H1 (cell line): ENCODE results near the gene LCE2C. TPM values are rescaled to one million over a fixed set of nuclear protein-coding genes. Genes with fewer than 3 reads are reported as not detected.

Experiments
- CTCF ChIA-PET: fragments of 300-600 bp; sonication (Branson Sonifier 250); formaldehyde crosslinking; loops from one replicate; lab custom pipeline; 2021; ENCODE audit not compliant: partially characterized antibody; lab: Charles Lee
- POLR2A ChIA-PET: fragments of 300-600 bp; sonication (Branson Sonifier 250); formaldehyde crosslinking; loops from one replicate; lab custom pipeline; 2021; ENCODE audit warnings: inconsistent platforms; ENCODE audit not compliant: partially characterized antibody; lab: Charles Lee
- DNase-seq, 2 experiments: peaks; one replicate each; pipeline versions ENCODE4 v3.0.0 to v3.0.0-alpha.2; 2010 to 2022; ENCODE audit warnings: low spot score in 2 of 2, low read depth in 1 of 2, mixed read lengths in 1 of 2
- FAIRE-seq: peaks from 2 replicates; lab custom pipeline; 2011; peaks lifted over from hg19 to GRCh38; lab: Jason Lieb, UNC
- H2AFZ ChIP-seq: 2 replicates; pipeline ENCODE4 v1.8.1; 2012; ENCODE audit warnings: low read length, inconsistent platforms
- H2AK5ac ChIP-seq: 2 replicates; pipeline ENCODE4 v1.6.1; 2013; ENCODE audit warnings: low read depth, low read length
- H2BK120ac ChIP-seq: replicated peaks from 2 replicates; pipeline ENCODE3; 2013; ENCODE audit warnings: low read depth, low read length, inconsistent platforms
- H2BK12ac ChIP-seq: 2 replicates; pipeline ENCODE4 v1.6.1; 2013; ENCODE audit warnings: low read depth, low read length
- H2BK15ac ChIP-seq: 2 replicates; pipeline ENCODE4 v1.6.1; 2013; ENCODE audit warnings: low read length
- H2BK20ac ChIP-seq: 2 replicates; pipeline ENCODE4 v1.6.1; 2013; ENCODE audit warnings: low read length
- H2BK5ac ChIP-seq: 2 replicates; pipeline ENCODE4 v1.6.1; 2013; ENCODE audit warnings: low read depth, low read length
- H3K14ac ChIP-seq: 2 replicates; pipeline ENCODE4 v1.6.1; 2013; ENCODE audit warnings: inconsistent platforms; ENCODE audit not compliant: insufficient read length
- H3K18ac ChIP-seq: 2 replicates; pipeline ENCODE4 v1.6.1; 2013; ENCODE audit warnings: low read length; ENCODE audit errors: extremely low read depth
- H3K23ac ChIP-seq: 2 replicates; pipeline ENCODE4 v1.6.1; 2013; ENCODE audit warnings: inconsistent platforms; ENCODE audit not compliant: insufficient read length
- H3K23me2 ChIP-seq: 2 replicates; pipeline ENCODE4 v1.6.1; 2013; ENCODE audit warnings: low read depth, low read length
- H3K27ac ChIP-seq: 2 replicates; pipeline ENCODE4 v1.6.1; 2011; ENCODE audit warnings: low read depth, low read length, inconsistent platforms
- H3K27me3 ChIP-seq, 4 experiments: replicated peaks in 1 of 4; 1 replicate in 1 of 4; 2 replicates in 3 of 4; pipeline versions ENCODE4 v1.6.1 to v1.8.1; 2011 to 2013; ENCODE audit warnings: low read length in 3 of 4, mild to moderate bottlenecking in 3 of 4, inconsistent platforms in 2 of 4, mixed read lengths in 2 of 4, moderate library complexity in 1 of 4; ENCODE audit not compliant: control insufficient read depth in 3 of 4, insufficient read depth in 3 of 4; ENCODE audit errors: extremely low read depth in 1 of 4
- H3K36me3 ChIP-seq, 4 experiments: 2 replicates each; pipeline versions ENCODE4 v1.6.1 to v1.8.1; 2011 to 2013; ENCODE audit warnings: mild to moderate bottlenecking in 4 of 4, low read length in 3 of 4, moderate library complexity in 2 of 4, control low read depth in 1 of 4, inconsistent platforms in 1 of 4; ENCODE audit not compliant: insufficient read depth in 4 of 4, control insufficient read depth in 2 of 4
- H3K4ac ChIP-seq: replicated peaks from 2 replicates; pipeline ENCODE3; 2013; ENCODE audit warnings: low read length, low read depth, mixed read lengths, inconsistent platforms; ENCODE audit not compliant: insufficient read length
- H3K4me1 ChIP-seq, 4 experiments: replicated peaks in 1 of 4; 1 replicate in 1 of 4; 2 replicates in 3 of 4; pipeline versions ENCODE4 v1.6.1 to v1.8.1; 2011 to 2013; ENCODE audit warnings: low read length in 3 of 4, inconsistent platforms in 2 of 4, mixed read lengths in 1 of 4; ENCODE audit not compliant: insufficient read depth in 4 of 4, control insufficient read depth in 3 of 4
- H3K4me2 ChIP-seq, 2 experiments: 2 replicates each; pipeline versions ENCODE4 v1.6.1 to v1.8.1; 2011 to 2013; ENCODE audit warnings: low read depth in 2 of 2, low read length in 2 of 2, control low read depth in 1 of 2, inconsistent platforms in 1 of 2, mild to moderate bottlenecking in 1 of 2; ENCODE audit not compliant: insufficient read depth in 1 of 2
- H3K4me3 ChIP-seq, 4 experiments: fragments of 200-600, 300-600 bp in 1 of 4; sonication (generic), shearing (Covaris generic), sonication (Bioruptor Twin) in 1 of 4; 2 replicates each; pipeline versions ENCODE4 v1.5.1 to v1.8.1; 2011 to 2016; ENCODE audit warnings: low read length in 4 of 4, low read depth in 3 of 4, control low read depth in 2 of 4, inconsistent platforms in 2 of 4, mild to moderate bottlenecking in 2 of 4, mixed read lengths in 1 of 4, moderate library complexity in 1 of 4; ENCODE audit not compliant: insufficient read depth in 2 of 4; ENCODE audit errors: extremely low read depth in 1 of 4
- H3K56ac ChIP-seq: replicated peaks from 2 replicates; pipeline ENCODE3; 2013; ENCODE audit warnings: low read depth, mild to moderate bottlenecking, mixed read lengths, low read length, inconsistent platforms; ENCODE audit not compliant: insufficient read length
- H3K79me1 ChIP-seq: 2 replicates; pipeline ENCODE4 v1.6.1; 2013; ENCODE audit warnings: low read depth, low read length, control low read depth
- H3K79me2 ChIP-seq, 2 experiments: 2 replicates each; pipeline versions ENCODE4 v1.6.1 to v1.8.1; 2012 to 2013; ENCODE audit warnings: low read length in 2 of 2, mild to moderate bottlenecking in 2 of 2, inconsistent platforms in 1 of 2; ENCODE audit not compliant: insufficient read depth in 2 of 2, control insufficient read depth in 1 of 2
- H3K9ac ChIP-seq, 4 experiments: replicated peaks in 1 of 4; 1 replicate in 1 of 4; 2 replicates in 3 of 4; pipeline versions ENCODE4 v1.6.1 to v1.8.1; 2011 to 2013; ENCODE audit warnings: low read depth in 3 of 4, low read length in 3 of 4, control low read depth in 2 of 4, mild to moderate bottlenecking in 2 of 4, moderate library complexity in 2 of 4, inconsistent platforms in 1 of 4; ENCODE audit errors: extremely low read depth in 1 of 4
- H3K9me3 ChIP-seq, 2 experiments: 2 replicates each; pipeline versions ENCODE4 v1.6.1 to v1.8.1; 2012 to 2013; ENCODE audit warnings: mild to moderate bottlenecking in 2 of 2, moderate library complexity in 2 of 2, control low read depth in 1 of 2, inconsistent platforms in 1 of 2, low read depth in 1 of 2, low read length in 1 of 2, mixed read lengths in 1 of 2; ENCODE audit not compliant: insufficient read depth in 2 of 2
- H4K20me1 ChIP-seq, 2 experiments: replicated peaks in 1 of 2; 2 replicates each; pipeline versions ENCODE3 to v1.8.1; 2011 to 2013; ENCODE audit warnings: inconsistent platforms in 2 of 2, low read length in 2 of 2, mild to moderate bottlenecking in 1 of 2; ENCODE audit not compliant: insufficient read depth in 2 of 2, control insufficient read depth in 1 of 2
- H4K5ac ChIP-seq: 2 replicates; pipeline ENCODE4 v1.6.1; 2013; ENCODE audit warnings: low read length, low read depth, mixed read lengths, inconsistent platforms; ENCODE audit not compliant: insufficient read length
- H4K8ac ChIP-seq: 2 replicates; pipeline ENCODE4 v1.8.0; 2013; ENCODE audit warnings: mild to moderate bottlenecking, moderate library complexity, low read length, inconsistent platforms; ENCODE audit not compliant: insufficient read depth; ENCODE audit errors: extremely low read depth
- H4K91ac ChIP-seq: replicated peaks from 2 replicates; pipeline ENCODE3; 2013; ENCODE audit warnings: low read length, mixed read lengths, inconsistent platforms; ENCODE audit not compliant: insufficient read length
- CBX8 ChIP-seq: fragments of 300-800, 300-1000 bp; sonication (generic); IDR thresholded peaks from 2 replicates; pipeline ENCODE4 v1.7.1; 2016; ENCODE audit warnings: low read depth, low read length, borderline replicate concordance
- CHD1 ChIP-seq: IDR thresholded peaks from 2 replicates; pipeline ENCODE4 v1.6.1; 2012; ENCODE audit warnings: low read depth, low read length, improper control_type of control experiment
- EP300 ChIP-seq, 2 experiments: IDR thresholded peaks; 1 replicate in 1 of 2; 2 replicates in 1 of 2; pipeline ENCODE4 v1.6.1; 2011 to 2012; ENCODE audit warnings: low read depth in 2 of 2, low read length in 2 of 2, mild to moderate bottlenecking in 2 of 2, borderline replicate concordance in 1 of 2, inconsistent platforms in 1 of 2, moderate library complexity in 1 of 2
- FOSL1 ChIP-seq: IDR thresholded peaks from 2 replicates; pipeline ENCODE4 v1.6.1; 2011; ENCODE audit warnings: mild to moderate bottlenecking, low read depth, low read length, moderate library complexity; ENCODE audit not compliant: insufficient read depth
- HDAC6 ChIP-seq: IDR thresholded peaks from one replicate; pipeline ENCODE4 v1.7.1; 2012; ENCODE audit warnings: low read depth, mild to moderate bottlenecking, inconsistent platforms, low read length, moderate library complexity
- JUND ChIP-seq: IDR thresholded peaks from 2 replicates; pipeline ENCODE4 v1.6.1; 2011; ENCODE audit warnings: mild to moderate bottlenecking, improper control_type of control experiment, low read length
- MAFK ChIP-seq: IDR thresholded peaks from 2 replicates; pipeline ENCODE4 v1.6.1; 2012; ENCODE audit warnings: low read depth, mild to moderate bottlenecking, improper control_type of control experiment, low read length
- NRF1 ChIP-seq: IDR thresholded peaks from 2 replicates; pipeline ENCODE4 v1.6.1; 2011; ENCODE audit warnings: mild to moderate bottlenecking, low read depth, low read length, improper control_type of control experiment
- RBBP5 ChIP-seq: IDR thresholded peaks from 2 replicates; pipeline ENCODE4 v1.7.1; 2012; ENCODE audit warnings: low read depth, mild to moderate bottlenecking, inconsistent platforms, low read length, moderate library complexity, borderline replicate concordance
- RFX5 ChIP-seq: IDR thresholded peaks from 2 replicates; pipeline ENCODE4 v1.6.1; 2011; ENCODE audit warnings: low read depth, low read length, improper control_type of control experiment, borderline replicate concordance
- RNF2 ChIP-seq: fragments of 200-900, 300-1000 bp; sonication (generic); IDR thresholded peaks from 2 replicates; pipeline ENCODE4 v1.7.1; 2016; ENCODE audit warnings: borderline replicate concordance, low read depth, mild to moderate bottlenecking, antibody characterized with exemption, low read length; ENCODE audit not compliant: poor library complexity, severe bottlenecking; ENCODE audit errors: missing control alignments
- RXRA ChIP-seq: IDR thresholded peaks from 2 replicates; pipeline ENCODE4 v1.6.1; 2011; ENCODE audit warnings: low read depth, mild to moderate bottlenecking, low read length, moderate library complexity; ENCODE audit not compliant: insufficient read depth
- SIRT6 ChIP-seq: IDR thresholded peaks from one replicate; pipeline ENCODE4 v1.7.1; 2012; ENCODE audit warnings: low read length, inconsistent platforms
- SP1 ChIP-seq: IDR thresholded peaks from 2 replicates; pipeline ENCODE4 v1.6.1; 2011; ENCODE audit warnings: low read depth, low read length
- SP2 ChIP-seq: IDR thresholded peaks from 2 replicates; pipeline ENCODE4 v1.6.1; 2012; ENCODE audit warnings: mild to moderate bottlenecking, low read length, inconsistent platforms
- TCF12 ChIP-seq: IDR thresholded peaks from 2 replicates; pipeline ENCODE4 v1.6.1; 2011; ENCODE audit warnings: low read depth, mild to moderate bottlenecking, low read length
- WGBS, 2 experiments: shearing (Covaris generic) in 1 of 2; methylation state at CpG; one replicate each; pipeline versions ENCODE4 v1.1.6 to v1.1.7; 2013 to 2015; ENCODE audit warnings: low lambda C conversion rate in 2 of 2, mixed read lengths in 2 of 2, inconsistent platforms in 1 of 2, low coverage in 1 of 2, missing lambda C conversion rate in 1 of 2; ENCODE audit not compliant: insufficient replicate concordance in 2 of 2, insufficient coverage in 1 of 2, insufficient read length in 1 of 2; ENCODE audit errors: extremely low coverage in 1 of 2, missing lambda C conversion rate in 1 of 2; 5-methylcytosine and 5-hydroxymethylcytosine counted together
- polyA plus RNA-seq, 7 experiments: library from polyadenylated mRNA; depleted of rRNA in 3 of 7; stranded (reverse) in 5 of 7; unstranded in 2 of 7; fragments of >200 nt in 5 of 7; fragments of 200-250 nt in 2 of 7; gene quantifications; 1 replicate in 5 of 7; 2 replicates in 1 of 7; 4 replicates in 1 of 7; pipeline versions ENCODE4 v1.2.1 to v1.2.3, GENCODE V29; 2011 to 2013; ENCODE audit warnings: missing spikeins in 2 of 7, mixed read lengths in 2 of 7
- total RNA-seq: library from RNA; stranded (reverse); fragmentation: NEBNext Ultra II Directional; extraction: Animal tissue kit (Norgen Biotek cat#: 25700); gene quantifications from 2 replicates; pipeline ENCODE4 v1.2.1, GENCODE V29; 2021

Gene LCE2C
- total and polyA plus RNA-seq, 2 of the 8 experiments (the other 6 are each of a cell fraction or from before 2014, with no cell fraction given) = not detected

- Histone ChIP-seq H3K9ac (no peak overlapping the region), H2BK15ac (no peak overlapping the region), H3K4me3 (no peak overlapping the region), H3K4ac (no peak overlapping the region), H3K36me3 (no peaks in the 10 kb centered on the region), H3K4me2 (no peak overlapping the region), H2AK5ac (no peak overlapping the region), H3K79me2 (no peaks in the 10 kb centered on the region), H3K27ac (no peak overlapping the region), H3K9me3 (peaks cover 60 to 63% of the 10 kb centered on the region in 2 experiments), H3K14ac (no peak overlapping the region), H4K20me1 (no peaks in the 10 kb centered on the region), H3K23ac (no peak overlapping the region), H3K79me1 (no peaks in the 10 kb centered on the region), H3K18ac (no peak overlapping the region), H3K27me3 (no peaks in the 10 kb centered on the region), H2AFZ (no peak overlapping the region), H3K4me1 (no peaks in the 10 kb centered on the region), H4K91ac (no peak overlapping the region), H3K56ac (no peak overlapping the region), H2BK120ac (no peak overlapping the region), H3K23me2 (no peaks in the 10 kb centered on the region), H4K8ac (no peak overlapping the region), H4K5ac (no peak overlapping the region), H2BK20ac (no peak overlapping the region), H2BK12ac (no peak overlapping the region), H2BK5ac (no peak overlapping the region)
- POLR2A ChIA-PET = no interaction called here
- CTCF ChIA-PET = no interaction called here
- WGBS, 2 experiments = 80% methylated on average over 3 of the region's 3 CpGs; no CpG with 5 or more reads in 1 of the 2 experiments
- no peak for FAIRE-seq
- DNase-seq = no peak
- TF ChIP-seq FOSL1 (no peak), MAFK (no peak), JUND (no peak), CHD1 (no peak), RXRA (no peak), NRF1 (no peak), RBBP5 (no peak), SP1 (no peak), CBX8 (no peak), HDAC6 (no peak), SIRT6 (no peak), TCF12 (no peak), SP2 (no peak), RFX5 (no peak), RNF2 (no peak), EP300 (IDR thresholded peaks at IDR 0.05; ENCODE audit: borderline replicate concordance in 1 of 2, low read depth in 2 of 2, low read length in 2 of 2) (no peak)
Observed at GRCh38 chr1:152658649-152659048, 16.4 kb upstream of the LCE2C start.
